Measurements from ENCODE around the gene ARNT2. TPM values are rescaled to one million over a fixed set of nuclear protein-coding genes. Genes with fewer than 3 reads are reported as not detected.

ARNT2 gene
- polyA plus RNA-seq, 1 of the 3 experiments (the other 2 are of a cell fraction): 17.0 TPM

DNA sequence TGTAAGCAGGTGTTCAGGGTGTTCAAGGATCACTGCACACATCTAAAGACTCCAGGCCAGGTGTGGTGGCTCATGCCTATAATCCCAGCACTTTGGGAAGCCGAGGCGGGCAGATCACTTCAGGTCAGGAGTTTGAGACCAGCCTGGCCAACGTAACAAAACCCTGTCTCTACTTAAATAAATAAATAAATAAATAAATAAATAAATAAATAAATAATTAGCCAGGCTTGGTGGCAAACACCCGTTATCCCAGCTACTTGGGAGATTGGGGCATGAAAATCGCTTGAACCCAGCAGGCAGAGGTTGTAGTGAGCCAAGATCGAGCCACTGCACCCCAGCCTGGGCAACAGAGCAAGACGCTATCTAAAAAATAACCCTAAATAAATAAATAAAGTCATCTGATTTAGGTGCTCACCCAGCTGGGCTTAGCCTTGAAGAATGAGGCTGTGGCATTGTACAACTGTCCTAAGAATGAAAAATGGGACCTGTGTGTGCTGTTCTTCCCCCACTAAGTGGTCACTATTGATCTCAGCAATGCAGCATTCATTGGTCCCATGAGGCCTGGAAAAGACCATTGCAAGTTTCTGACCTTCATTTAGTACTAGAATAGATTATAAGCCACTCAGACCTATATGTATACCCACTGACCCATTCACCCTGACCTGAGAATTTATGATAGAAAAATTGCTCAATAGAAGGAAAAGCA lies 208.1 kb downstream of the ARNT2 start (continued):
- TF ChIP-seq, protein P1, sequence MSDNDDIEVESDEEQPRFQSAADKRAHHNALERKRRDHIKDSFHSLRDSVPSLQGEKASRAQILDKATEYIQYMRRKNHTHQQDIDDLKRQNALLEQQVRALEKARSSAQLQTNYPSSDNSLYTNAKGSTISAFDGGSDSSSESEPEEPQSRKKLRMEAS (IDR thresholded peaks at IDR 0.05; ENCODE audit: low read depth): no peak
- TF ChIP-seq RCOR1 (IDR thresholded peaks at IDR 0.05; ENCODE audit: low read length): no peak
- no peak for TF ChIP-seq TEAD4 (IDR thresholded peaks at IDR 0.05; ENCODE audit: borderline replicate concordance, insufficient read depth)
- TF ChIP-seq POLR2AphosphoS5 (IDR thresholded peaks at IDR 0.05; ENCODE audit: low read depth, low read length): no peak
- TF ChIP-seq, protein P2, sequence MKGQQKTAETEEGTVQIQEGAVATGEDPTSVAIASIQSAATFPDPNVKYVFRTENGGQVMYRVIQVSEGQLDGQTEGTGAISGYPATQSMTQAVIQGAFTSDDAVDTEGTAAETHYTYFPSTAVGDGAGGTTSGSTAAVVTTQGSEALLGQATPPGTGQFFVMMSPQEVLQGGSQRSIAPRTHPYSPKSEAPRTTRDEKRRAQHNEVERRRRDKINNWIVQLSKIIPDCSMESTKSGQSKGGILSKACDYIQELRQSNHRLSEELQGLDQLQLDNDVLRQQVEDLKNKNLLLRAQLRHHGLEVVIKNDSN (IDR thresholded peaks at IDR 0.05; ENCODE audit: borderline replicate concordance, low read depth): no peak

DNA sequence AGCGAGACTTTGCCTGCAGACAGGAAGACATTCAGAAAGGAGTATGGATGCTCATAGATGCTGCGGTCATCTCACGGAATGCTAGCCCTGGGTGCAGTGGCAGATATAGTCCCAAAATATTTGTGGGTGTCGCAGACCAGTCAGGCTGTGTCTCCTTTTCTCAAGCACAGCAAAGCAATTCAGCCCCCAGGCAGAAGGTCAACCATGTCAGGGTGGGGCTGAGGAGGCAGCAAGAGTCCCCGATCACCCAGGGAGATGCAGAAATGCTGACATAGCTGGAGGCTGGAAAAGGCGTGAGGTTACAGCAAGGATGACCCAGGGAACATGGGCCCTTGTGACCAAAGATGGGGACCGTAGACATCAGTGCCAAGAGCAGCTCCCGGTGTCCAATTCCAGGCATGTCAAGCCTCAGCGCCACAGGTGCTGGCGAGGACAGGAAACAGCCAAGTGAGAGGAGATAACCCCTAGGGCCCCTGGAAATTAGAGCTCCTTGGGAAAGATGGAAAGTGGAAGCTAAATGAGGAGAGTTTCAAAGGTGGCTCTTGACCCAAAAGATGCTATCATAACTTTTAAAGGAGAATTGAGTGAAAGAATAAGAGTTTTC lies 209.7 kb downstream of the ARNT2 start:
- CTCF ChIA-PET: interaction anchor here (0.9 to 3.8 kb wide), 5 partner anchors 18 to 165 kb away, joined by 3 to 17 read pairs (median 6); partner anchors contain the start of gene CEMIP
- POLR2A ChIA-PET: interaction anchor here (1.3 kb wide), 1 partner anchor 82 kb away, joined by 4 read pairs; no protein-coding TSS in a partner anchor
- H3K27ac ChIP-seq (ENCODE audit: low read depth in 2 of 2, low read length in 1 of 2): no peak overlapping the region

More for the DNA sequence above, 209.7 kb downstream of the ARNT2 start:
- Histone ChIP-seq H4K20me1 (ENCODE audit: insufficient read depth) (no peaks in the 10 kb centered on the region), H3K4me3 (ENCODE audit: low read depth in 2 of 2, low read length in 1 of 2) (no peak overlapping the region), H3K79me2 (ENCODE audit: insufficient read depth) (no peaks in the 10 kb centered on the region), H3K9me3 (no peaks in the 10 kb centered on the region), H3K4me1 (ENCODE audit: control insufficient read depth in 1 of 2, insufficient read depth in 2 of 2, low read depth in 1 of 2, low read length in 1 of 2) (peaks cover 27 to 30% of the 10 kb centered on the region in 2 experiments), H3K9me2 (no peaks in the 10 kb centered on the region), H2AFZ (ENCODE audit: low read depth) (no peak overlapping the region), H3K27me3 (ENCODE audit: insufficient read depth) (no peaks in the 10 kb centered on the region), H3F3A (replicated peaks; ENCODE audit: insufficient read depth) (no peaks in the 10 kb centered on the region), H3K9ac (no peak overlapping the region), H3K4me2 (no peak overlapping the region), H3K36me3 (replicated peaks in 1 of 2; ENCODE audit: control insufficient read depth in 1 of 2, insufficient read depth in 2 of 2, low read length in 1 of 2) (no peaks in the 10 kb centered on the region)
- WGBS (ENCODE audit: low lambda C conversion rate): 93% methylated on average over 10 of the region's 10 CpGs
- DNase-seq: no peak
- TF ChIP-seq FOXJ3 (CRISPR knock-in tag; IDR thresholded peaks at IDR 0.05) (no peak), JUND (IDR thresholded peaks at IDR 0.05) (no peak), EZH2phosphoT487 (IDR thresholded peaks at IDR 0.05; ENCODE audit: borderline replicate concordance, low read depth) (no peak), SIN3A (IDR thresholded peaks at IDR 0.05; ENCODE audit: borderline replicate concordance, low read depth, low read length) (no peak), FOSL2 (IDR thresholded peaks at IDR 0.05; ENCODE audit: borderline replicate concordance, low read depth) (no peak)
- TF ChIP-seq, protein P3, sequence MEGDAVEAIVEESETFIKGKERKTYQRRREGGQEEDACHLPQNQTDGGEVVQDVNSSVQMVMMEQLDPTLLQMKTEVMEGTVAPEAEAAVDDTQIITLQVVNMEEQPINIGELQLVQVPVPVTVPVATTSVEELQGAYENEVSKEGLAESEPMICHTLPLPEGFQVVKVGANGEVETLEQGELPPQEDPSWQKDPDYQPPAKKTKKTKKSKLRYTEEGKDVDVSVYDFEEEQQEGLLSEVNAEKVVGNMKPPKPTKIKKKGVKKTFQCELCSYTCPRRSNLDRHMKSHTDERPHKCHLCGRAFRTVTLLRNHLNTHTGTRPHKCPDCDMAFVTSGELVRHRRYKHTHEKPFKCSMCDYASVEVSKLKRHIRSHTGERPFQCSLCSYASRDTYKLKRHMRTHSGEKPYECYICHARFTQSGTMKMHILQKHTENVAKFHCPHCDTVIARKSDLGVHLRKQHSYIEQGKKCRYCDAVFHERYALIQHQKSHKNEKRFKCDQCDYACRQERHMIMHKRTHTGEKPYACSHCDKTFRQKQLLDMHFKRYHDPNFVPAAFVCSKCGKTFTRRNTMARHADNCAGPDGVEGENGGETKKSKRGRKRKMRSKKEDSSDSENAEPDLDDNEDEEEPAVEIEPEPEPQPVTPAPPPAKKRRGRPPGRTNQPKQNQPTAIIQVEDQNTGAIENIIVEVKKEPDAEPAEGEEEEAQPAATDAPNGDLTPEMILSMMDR (IDR thresholded peaks at IDR 0.05): no peak
- TF ChIP-seq, protein P1 (IDR thresholded peaks at IDR 0.05; ENCODE audit: low read depth): no peak
